HUES6 (cell line): ENCODE data around the gene WDFY2.

Experiments
- H3K27ac ChIP-seq: 2 replicates; pipeline ENCODE4 v1.7.0; 2013; ENCODE audit warnings: low read depth, mild to moderate bottlenecking, low read length, inconsistent platforms
- H3K27me3 ChIP-seq: 2 replicates; pipeline ENCODE4 v1.6.1; 2013; ENCODE audit warnings: low read length; ENCODE audit not compliant: control insufficient read depth, insufficient read depth
- H3K36me3 ChIP-seq: 2 replicates; pipeline ENCODE4 v1.6.1; 2013; ENCODE audit warnings: low read length; ENCODE audit not compliant: control insufficient read depth, insufficient read depth
- H3K4me1 ChIP-seq: 2 replicates; pipeline ENCODE4 v1.6.1; 2013; ENCODE audit warnings: low read length; ENCODE audit not compliant: control insufficient read depth, insufficient read depth
- H3K4me3 ChIP-seq: 2 replicates; pipeline ENCODE4 v1.5.1; 2013; ENCODE audit warnings: low read depth, low read length
- H3K9ac ChIP-seq: one replicate; pipeline ENCODE4 v1.6.1; 2013; ENCODE audit warnings: mild to moderate bottlenecking, low read length
- H3K9me3 ChIP-seq: 2 replicates; pipeline ENCODE4 v1.6.1; 2013; ENCODE audit warnings: low read depth, low read length; ENCODE audit not compliant: control insufficient read depth, insufficient read depth

The WDFY2 gene

GRCh38 chr13:51777921-51778320 is 193.7 kb downstream of the WDFY2 start:
- Histone ChIP-seq H3K4me1 (no peaks in the 10 kb centered on the region; the same call in 1 of the 2 replicates), H3K36me3 (no peaks in the 10 kb centered on the region), H3K27ac (no peak overlapping the region), H3K9me3 (no peaks in the 10 kb centered on the region), H3K27me3 (no peaks in the 10 kb centered on the region), H3K4me3 (no peak overlapping the region), H3K9ac (no peak overlapping the region)

- Histone ChIP-seq H3K4me1 (no peaks in the 10 kb centered on the region; the same call in 1 of the 2 replicates), H3K9ac (no peak overlapping the region), H3K4me3 (no peak overlapping the region), H3K27ac (no peak overlapping the region), H3K9me3 (no peaks in the 10 kb centered on the region), H3K36me3 (no peaks in the 10 kb centered on the region), H3K27me3 (no peaks in the 10 kb centered on the region)
Observed at GRCh38 chr13:51778392-51778791, 194.1 kb downstream of the WDFY2 start.

GRCh38 chr13:51780099-51780498 is 195.8 kb downstream of the WDFY2 start:
- Histone ChIP-seq H3K27me3 (no peaks in the 10 kb centered on the region), H3K27ac (no peak overlapping the region), H3K9ac (no peak overlapping the region), H3K9me3 (no peaks in the 10 kb centered on the region), H3K4me3 (no peak overlapping the region), H3K4me1 (no peaks in the 10 kb centered on the region; the same call in 1 of the 2 replicates), H3K36me3 (no peaks in the 10 kb centered on the region)

- Histone ChIP-seq H3K4me1 (peaks cover 3% of the 10 kb centered on the region; the same call in 1 of the 2 replicates), H3K9me3 (no peaks in the 10 kb centered on the region), H3K36me3 (no peaks in the 10 kb centered on the region), H3K4me3 (no peak overlapping the region), H3K9ac (no peak overlapping the region), H3K27ac (no peak overlapping the region), H3K27me3 (no peaks in the 10 kb centered on the region)
Observed at GRCh38 chr13:51781246-51782022, 197.2 kb downstream of the WDFY2 start.

GRCh38 chr13:51782026-51782710 is 197.9 kb downstream of the WDFY2 start:
- no peaks in the 10 kb centered on the region for H3K36me3 ChIP-seq
- H3K9me3 ChIP-seq, result no peaks in the 10 kb centered on the region
- H3K4me3 ChIP-seq, result no peak overlapping the region
- H3K27me3 ChIP-seq, result no peaks in the 10 kb centered on the region
- no peak overlapping the region for H3K27ac ChIP-seq
- no peak overlapping the region for H3K9ac ChIP-seq
- peaks cover 6% of the 10 kb centered on the region; the same call in 1 of the 2 replicates for H3K4me1 ChIP-seq

GRCh38 chr13:51783428-51784094 is 199.3 kb downstream of the WDFY2 start:
- H3K4me1 ChIP-seq, result peaks cover 6% of the 10 kb centered on the region; the same call in 1 of the 2 replicates
- H3K36me3 ChIP-seq, result no peaks in the 10 kb centered on the region
- no peak overlapping the region for H3K4me3 ChIP-seq
- no peak overlapping the region for H3K27ac ChIP-seq
- H3K9me3 ChIP-seq, result no peaks in the 10 kb centered on the region
- H3K27me3 ChIP-seq, result no peaks in the 10 kb centered on the region
- H3K9ac ChIP-seq, result no peak overlapping the region

- no peaks in the 10 kb centered on the region for H3K27me3 ChIP-seq
- peaks cover 6% of the 10 kb centered on the region; the same call in 1 of the 2 replicates for H3K4me1 ChIP-seq
- H3K9me3 ChIP-seq, result no peaks in the 10 kb centered on the region
- H3K4me3 ChIP-seq, result no peak overlapping the region
- no peak overlapping the region for H3K27ac ChIP-seq
- H3K9ac ChIP-seq, result no peak overlapping the region
- H3K36me3 ChIP-seq, result 0 out of 2 replicates have a peak, but pooled peaks cover 1% of the 10 kb centered on the region
Observed at GRCh38 chr13:51784097-51784496, 199.8 kb downstream of the WDFY2 start.

- Histone ChIP-seq H3K27me3 (no peaks in the 10 kb centered on the region), H3K4me3 (no peak overlapping the region), H3K27ac (no peak overlapping the region), H3K36me3 (0 out of 2 replicates have a peak, but pooled peaks cover 3% of the 10 kb centered on the region), H3K4me1 (peaks cover 6% of the 10 kb centered on the region; the same call in 1 of the 2 replicates), H3K9ac (no peak overlapping the region), H3K9me3 (no peaks in the 10 kb centered on the region)
Observed at GRCh38 chr13:51785712-51786424, 201.6 kb downstream of the WDFY2 start.

- Histone ChIP-seq H3K27me3 (no peaks in the 10 kb centered on the region), H3K27ac (no peak overlapping the region), H3K4me3 (no peak overlapping the region), H3K9ac (no peak overlapping the region), H3K36me3 (0 out of 2 replicates have a peak, but pooled peaks cover 3% of the 10 kb centered on the region), H3K9me3 (no peaks in the 10 kb centered on the region), H3K4me1 (peaks cover 6% of the 10 kb centered on the region; the same call in 1 of the 2 replicates)
Observed at GRCh38 chr13:51786425-51787265, 202.4 kb downstream of the WDFY2 start.
